H1 (cell line): ENCODE measurements around the gene UBR2. TPM values are rescaled to one million over a fixed set of nuclear protein-coding genes. Genes with fewer than 3 reads are reported as not detected.

Experiments used
- CTCF ChIA-PET: fragments of 300-600 bp; sonication (Branson Sonifier 250); formaldehyde crosslinking; loops from one replicate; lab custom pipeline; 2021; ENCODE audit not compliant: partially characterized antibody; lab: Charles Lee
- POLR2A ChIA-PET: fragments of 300-600 bp; sonication (Branson Sonifier 250); formaldehyde crosslinking; loops from one replicate; lab custom pipeline; 2021; ENCODE audit warnings: inconsistent platforms; ENCODE audit not compliant: partially characterized antibody; lab: Charles Lee
- DNase-seq, 2 experiments: peaks; one replicate each; pipeline versions ENCODE4 v3.0.0 to v3.0.0-alpha.2; 2010 to 2022; ENCODE audit warnings: low spot score in 2 of 2, low read depth in 1 of 2, mixed read lengths in 1 of 2
- FAIRE-seq: peaks from 2 replicates; lab custom pipeline; 2011; peaks lifted over from hg19 to GRCh38; lab: Jason Lieb, UNC
- H2AFZ ChIP-seq: 2 replicates; pipeline ENCODE4 v1.8.1; 2012; ENCODE audit warnings: low read length, inconsistent platforms
- H2AK5ac ChIP-seq: 2 replicates; pipeline ENCODE4 v1.6.1; 2013; ENCODE audit warnings: low read depth, low read length
- H2BK120ac ChIP-seq: replicated peaks from 2 replicates; pipeline ENCODE3; 2013; ENCODE audit warnings: low read depth, low read length, inconsistent platforms
- H2BK12ac ChIP-seq: 2 replicates; pipeline ENCODE4 v1.6.1; 2013; ENCODE audit warnings: low read depth, low read length
- H2BK15ac ChIP-seq: 2 replicates; pipeline ENCODE4 v1.6.1; 2013; ENCODE audit warnings: low read length
- H2BK20ac ChIP-seq: 2 replicates; pipeline ENCODE4 v1.6.1; 2013; ENCODE audit warnings: low read length
- H2BK5ac ChIP-seq: 2 replicates; pipeline ENCODE4 v1.6.1; 2013; ENCODE audit warnings: low read depth, low read length
- H3K14ac ChIP-seq: 2 replicates; pipeline ENCODE4 v1.6.1; 2013; ENCODE audit warnings: inconsistent platforms; ENCODE audit not compliant: insufficient read length
- H3K18ac ChIP-seq: 2 replicates; pipeline ENCODE4 v1.6.1; 2013; ENCODE audit warnings: low read length; ENCODE audit errors: extremely low read depth
- H3K23ac ChIP-seq: 2 replicates; pipeline ENCODE4 v1.6.1; 2013; ENCODE audit warnings: inconsistent platforms; ENCODE audit not compliant: insufficient read length
- H3K23me2 ChIP-seq: 2 replicates; pipeline ENCODE4 v1.6.1; 2013; ENCODE audit warnings: low read depth, low read length
- H3K27ac ChIP-seq: 2 replicates; pipeline ENCODE4 v1.6.1; 2011; ENCODE audit warnings: low read depth, low read length, inconsistent platforms
- H3K27me3 ChIP-seq, 4 experiments: replicated peaks in 1 of 4; 1 replicate in 1 of 4; 2 replicates in 3 of 4; pipeline versions ENCODE4 v1.6.1 to v1.8.1; 2011 to 2013; ENCODE audit warnings: low read length in 3 of 4, mild to moderate bottlenecking in 3 of 4, inconsistent platforms in 2 of 4, mixed read lengths in 2 of 4, moderate library complexity in 1 of 4; ENCODE audit not compliant: control insufficient read depth in 3 of 4, insufficient read depth in 3 of 4; ENCODE audit errors: extremely low read depth in 1 of 4
- H3K36me3 ChIP-seq, 4 experiments: 2 replicates each; pipeline versions ENCODE4 v1.6.1 to v1.8.1; 2011 to 2013; ENCODE audit warnings: mild to moderate bottlenecking in 4 of 4, low read length in 3 of 4, moderate library complexity in 2 of 4, control low read depth in 1 of 4, inconsistent platforms in 1 of 4; ENCODE audit not compliant: insufficient read depth in 4 of 4, control insufficient read depth in 2 of 4
- H3K4ac ChIP-seq: replicated peaks from 2 replicates; pipeline ENCODE3; 2013; ENCODE audit warnings: low read length, low read depth, mixed read lengths, inconsistent platforms; ENCODE audit not compliant: insufficient read length
- H3K4me1 ChIP-seq, 4 experiments: replicated peaks in 1 of 4; 1 replicate in 1 of 4; 2 replicates in 3 of 4; pipeline versions ENCODE4 v1.6.1 to v1.8.1; 2011 to 2013; ENCODE audit warnings: low read length in 3 of 4, inconsistent platforms in 2 of 4, mixed read lengths in 1 of 4; ENCODE audit not compliant: insufficient read depth in 4 of 4, control insufficient read depth in 3 of 4
- H3K4me2 ChIP-seq, 2 experiments: 2 replicates each; pipeline versions ENCODE4 v1.6.1 to v1.8.1; 2011 to 2013; ENCODE audit warnings: low read depth in 2 of 2, low read length in 2 of 2, control low read depth in 1 of 2, inconsistent platforms in 1 of 2, mild to moderate bottlenecking in 1 of 2; ENCODE audit not compliant: insufficient read depth in 1 of 2
- H3K4me3 ChIP-seq, 4 experiments: fragments of 200-600, 300-600 bp in 1 of 4; sonication (generic), shearing (Covaris generic), sonication (Bioruptor Twin) in 1 of 4; 2 replicates each; pipeline versions ENCODE4 v1.5.1 to v1.8.1; 2011 to 2016; ENCODE audit warnings: low read length in 4 of 4, low read depth in 3 of 4, control low read depth in 2 of 4, inconsistent platforms in 2 of 4, mild to moderate bottlenecking in 2 of 4, mixed read lengths in 1 of 4, moderate library complexity in 1 of 4; ENCODE audit not compliant: insufficient read depth in 2 of 4; ENCODE audit errors: extremely low read depth in 1 of 4
- H3K56ac ChIP-seq: replicated peaks from 2 replicates; pipeline ENCODE3; 2013; ENCODE audit warnings: low read depth, mild to moderate bottlenecking, mixed read lengths, low read length, inconsistent platforms; ENCODE audit not compliant: insufficient read length
- H3K79me1 ChIP-seq: 2 replicates; pipeline ENCODE4 v1.6.1; 2013; ENCODE audit warnings: low read depth, low read length, control low read depth
- H3K79me2 ChIP-seq, 2 experiments: 2 replicates each; pipeline versions ENCODE4 v1.6.1 to v1.8.1; 2012 to 2013; ENCODE audit warnings: low read length in 2 of 2, mild to moderate bottlenecking in 2 of 2, inconsistent platforms in 1 of 2; ENCODE audit not compliant: insufficient read depth in 2 of 2, control insufficient read depth in 1 of 2
- H3K9ac ChIP-seq, 4 experiments: replicated peaks in 1 of 4; 1 replicate in 1 of 4; 2 replicates in 3 of 4; pipeline versions ENCODE4 v1.6.1 to v1.8.1; 2011 to 2013; ENCODE audit warnings: low read depth in 3 of 4, low read length in 3 of 4, control low read depth in 2 of 4, mild to moderate bottlenecking in 2 of 4, moderate library complexity in 2 of 4, inconsistent platforms in 1 of 4; ENCODE audit errors: extremely low read depth in 1 of 4
- H3K9me3 ChIP-seq, 2 experiments: 2 replicates each; pipeline versions ENCODE4 v1.6.1 to v1.8.1; 2012 to 2013; ENCODE audit warnings: mild to moderate bottlenecking in 2 of 2, moderate library complexity in 2 of 2, control low read depth in 1 of 2, inconsistent platforms in 1 of 2, low read depth in 1 of 2, low read length in 1 of 2, mixed read lengths in 1 of 2; ENCODE audit not compliant: insufficient read depth in 2 of 2
- H4K20me1 ChIP-seq, 2 experiments: replicated peaks in 1 of 2; 2 replicates each; pipeline versions ENCODE3 to v1.8.1; 2011 to 2013; ENCODE audit warnings: inconsistent platforms in 2 of 2, low read length in 2 of 2, mild to moderate bottlenecking in 1 of 2; ENCODE audit not compliant: insufficient read depth in 2 of 2, control insufficient read depth in 1 of 2
- H4K5ac ChIP-seq: 2 replicates; pipeline ENCODE4 v1.6.1; 2013; ENCODE audit warnings: low read length, low read depth, mixed read lengths, inconsistent platforms; ENCODE audit not compliant: insufficient read length
- H4K8ac ChIP-seq: 2 replicates; pipeline ENCODE4 v1.8.0; 2013; ENCODE audit warnings: mild to moderate bottlenecking, moderate library complexity, low read length, inconsistent platforms; ENCODE audit not compliant: insufficient read depth; ENCODE audit errors: extremely low read depth
- H4K91ac ChIP-seq: replicated peaks from 2 replicates; pipeline ENCODE3; 2013; ENCODE audit warnings: low read length, mixed read lengths, inconsistent platforms; ENCODE audit not compliant: insufficient read length
- BACH1 ChIP-seq: IDR thresholded peaks from 2 replicates; pipeline ENCODE4 v1.6.1; 2012; ENCODE audit warnings: low read length, improper control_type of control experiment
- BCL11A ChIP-seq, 2 experiments: IDR thresholded peaks; one replicate each; pipeline ENCODE4 v1.6.1; 2011; ENCODE audit warnings: low read depth in 2 of 2, low read length in 2 of 2, mild to moderate bottlenecking in 2 of 2
- CEBPB ChIP-seq: IDR thresholded peaks from 2 replicates; pipeline ENCODE4 v1.6.1; 2012; ENCODE audit warnings: low read depth, low read length
- JUND ChIP-seq: IDR thresholded peaks from 2 replicates; pipeline ENCODE4 v1.6.1; 2011; ENCODE audit warnings: mild to moderate bottlenecking, improper control_type of control experiment, low read length
- KDM1A ChIP-seq: fragments of 200-600, 300-600 bp; sonication (generic); IDR thresholded peaks from 2 replicates; pipeline ENCODE4 v1.7.1; 2016; ENCODE audit warnings: mild to moderate bottlenecking, low read length, borderline replicate concordance
- MAFK ChIP-seq: IDR thresholded peaks from 2 replicates; pipeline ENCODE4 v1.6.1; 2012; ENCODE audit warnings: low read depth, mild to moderate bottlenecking, improper control_type of control experiment, low read length
- MAX ChIP-seq: IDR thresholded peaks from 2 replicates; pipeline ENCODE4 v1.6.1; 2012; ENCODE audit warnings: inconsistent platforms
- RAD21 ChIP-seq, 2 experiments: IDR thresholded peaks in 1 of 2; conservative IDR thresholded peaks in 1 of 2; 2 replicates each; pipeline ENCODE4 v1.6.1; 2011; ENCODE audit warnings: low read depth in 2 of 2, low read length in 2 of 2, improper control_type of control experiment in 1 of 2, inconsistent platforms in 1 of 2, mild to moderate bottlenecking in 1 of 2, moderate library complexity in 1 of 2
- SIRT6 ChIP-seq: IDR thresholded peaks from one replicate; pipeline ENCODE4 v1.7.1; 2012; ENCODE audit warnings: low read length, inconsistent platforms
- SRF ChIP-seq: IDR thresholded peaks from 2 replicates; pipeline ENCODE4 v1.6.1; 2011; ENCODE audit warnings: mild to moderate bottlenecking, low read depth, low read length, moderate library complexity
- SUZ12 ChIP-seq: fragments of 200-600 bp; sonication (generic); IDR thresholded peaks from 2 replicates; pipeline ENCODE4 v1.6.1; 2012; ENCODE audit warnings: mild to moderate bottlenecking, inconsistent platforms, low read length, moderate library complexity, mixed read lengths
- TAF7 ChIP-seq: optimal IDR thresholded peaks from 2 replicates; pipeline ENCODE3; 2011; ENCODE audit warnings: low read depth, mild to moderate bottlenecking, inconsistent platforms, low read length, moderate library complexity, borderline replicate concordance
- TCF12 ChIP-seq: IDR thresholded peaks from 2 replicates; pipeline ENCODE4 v1.6.1; 2011; ENCODE audit warnings: low read depth, mild to moderate bottlenecking, low read length
- polyA plus RNA-seq, 7 experiments: library from polyadenylated mRNA; depleted of rRNA in 3 of 7; stranded (reverse) in 5 of 7; unstranded in 2 of 7; fragments of >200 nt in 5 of 7; fragments of 200-250 nt in 2 of 7; gene quantifications; 1 replicate in 5 of 7; 2 replicates in 1 of 7; 4 replicates in 1 of 7; pipeline versions ENCODE4 v1.2.1 to v1.2.3, GENCODE V29; 2011 to 2013; ENCODE audit warnings: missing spikeins in 2 of 7, mixed read lengths in 2 of 7
- total RNA-seq: library from RNA; stranded (reverse); fragmentation: NEBNext Ultra II Directional; extraction: Animal tissue kit (Norgen Biotek cat#: 25700); gene quantifications from 2 replicates; pipeline ENCODE4 v1.2.1, GENCODE V29; 2021

The UBR2 gene
- total and polyA plus RNA-seq, 2 of the 8 experiments (the other 6 are each of a cell fraction or from before 2014, with no cell fraction given) = 6.5 to 19.5 TPM

- Histone ChIP-seq H4K91ac (no peak overlapping the region), H3K18ac (no peak overlapping the region), H3K9me3 (no peaks in the 10 kb centered on the region), H3K56ac (no peak overlapping the region), H2BK20ac (no peak overlapping the region), H3K27ac (no peak overlapping the region), H3K23me2 (peaks cover 2% of the 10 kb centered on the region; the same call in 1 of the 2 replicates), H3K27me3 (no peaks in the 10 kb centered on the region), H4K20me1 (peaks cover 0 to 1% of the 10 kb centered on the region in 2 experiments), H2BK120ac (no peak overlapping the region), H3K4me1 (no peaks in the 10 kb centered on the region; a peak in 4 of 7 replicates), H2AFZ (no peak overlapping the region), H4K8ac (no peak overlapping the region), H3K23ac (no peak overlapping the region), H3K4me3 (no peak overlapping the region), H3K14ac (no peak overlapping the region), H2BK15ac (no peak overlapping the region), H3K4me2 (no peak overlapping the region), H3K9ac (no peak overlapping the region), H2AK5ac (no peak overlapping the region), H2BK12ac (no peak overlapping the region), H3K79me1 (no peaks in the 10 kb centered on the region; the same call in 1 of the 2 replicates), H3K4ac (no peak overlapping the region), H4K5ac (no peak overlapping the region), H3K36me3 (peaks cover 0 to 8% (median 0%) of the 10 kb centered on the region in 4 experiments; a peak in 1 of 8 replicates), H3K79me2 (peaks cover 3 to 78% of the 10 kb centered on the region in 2 experiments; a peak in 3 of 4 replicates), H2BK5ac (no peak overlapping the region)
- no peak for DNase-seq
- POLR2A ChIA-PET = interaction anchor here (1.2 kb wide), 1 partner anchor 13 kb away, joined by 3 read pairs; no protein-coding TSS in a partner anchor
- no peak for FAIRE-seq
- CTCF ChIA-PET = interaction anchor here (0.6 to 1.3 kb wide), 4 partner anchors 9 to 150 kb away, joined by 3 read pairs; no protein-coding TSS in a partner anchor
- TF ChIP-seq BACH1 (no peak), SUZ12 (no peak), SRF (no peak), RAD21 (IDR thresholded peaks at IDR 0.05 in 1 of 2, conservative IDR thresholded peaks at IDR 0.05 in 1 of 2; ENCODE audit: low read depth in 2 of 2, low read length in 2 of 2) (no peak), KDM1A (no peak), TAF7 (no peak), MAFK (no peak), MAX (no peak), BCL11A (IDR thresholded peaks at IDR 0.05; ENCODE audit: low read depth in 2 of 2, low read length in 2 of 2) (no peak), CEBPB (no peak), SIRT6 (no peak), JUND (no peak), TCF12 (no peak)
These were observed 5.5 kb downstream of the UBR2 start for GRCh38 chr6:42569102-42570028.
